Amniotic epithelial cell (primary cell): ENCODE data around the gene IZUMO1.
"Not testable (repeated sequence)": the region's sequence is repeated elsewhere in the genome, so short reads cannot be mapped to it uniquely, and the experiment has no call there.

ENCODE experiments used
- DNase-seq: peaks from one replicate; pipeline ENCODE4 v3.0.0-alpha.2; 2010; ENCODE audit warnings: low read depth

Gene IZUMO1

GRCh38 chr19:48737360-48737998 is 9.2 kb downstream of the IZUMO1 start:
- DNase-seq = no peak

GRCh38 chr19:48735031-48735615 is 11.6 kb downstream of the IZUMO1 start:
- peak; percentile 40 for DNase-seq

GRCh38 chr19:48734625-48735024 is 12.1 kb downstream of the IZUMO1 start:
- no peak for DNase-seq

- no peak for DNase-seq
Measured at GRCh38 chr19:48731452-48731851, 15.3 kb downstream of the IZUMO1 start.

- no peak for DNase-seq
Measured at GRCh38 chr19:48728911-48729664, 17.6 kb downstream of the IZUMO1 start.

- no peak for DNase-seq
Measured at GRCh38 chr19:48726556-48726955, 20.2 kb downstream of the IZUMO1 start.

- peak; percentile 90 for DNase-seq
Measured at GRCh38 chr19:48724796-48725753, 21.6 kb downstream of the IZUMO1 start.

- DNase-seq = no peak
Measured at GRCh38 chr19:48722196-48722708, 24.5 kb downstream of the IZUMO1 start.

- peak; percentile 99 for DNase-seq
Measured at GRCh38 chr19:48720613-48721296, 26.0 kb downstream of the IZUMO1 start.

GRCh38 chr19:48720251-48720612 is 26.5 kb downstream of the IZUMO1 start:
- no peak for DNase-seq

GRCh38 chr19:48719263-48720171 is 27.2 kb downstream of the IZUMO1 start, which contains the start of gene MAMSTR:
Gene MAMSTR (minus strand): TSS chr19:48719725. CDS start chr19:48719031, 694 bp downstream.
- DNase-seq = no peak

GRCh38 chr19:48718711-48719231 is 27.9 kb downstream of the IZUMO1 start:
- no peak for DNase-seq

GRCh38 chr19:48718106-48718505 is 28.6 kb downstream of the IZUMO1 start:
- DNase-seq = not testable (repeated sequence)

- peak; percentile 65 for DNase-seq
Measured at GRCh38 chr19:48716562-48717291, 30.0 kb downstream of the IZUMO1 start.

GRCh38 chr19:48715681-48716171 is 31.0 kb downstream of the IZUMO1 start:
- DNase-seq = no peak

GRCh38 chr19:48714759-48715675 is 31.7 kb downstream of the IZUMO1 start:
- DNase-seq = no peak

GRCh38 chr19:48713864-48714755 is 32.6 kb downstream of the IZUMO1 start:
- DNase-seq = peak; percentile 99
